ENCODE measurements around the gene LBH. TPM values are rescaled to one million over a fixed set of nuclear protein-coding genes. Genes with fewer than 3 reads are reported as not detected.

LBH gene
- total and polyA plus RNA-seq, 2 experiments from 2014 or later, result 17.5 to 30.3 TPM

GRCh38 chr2:30226144-30227032 lies 4.9 kb upstream of the LBH start:
- Histone ChIP-seq H4K20me1 (replicated peaks; ENCODE audit: insufficient read depth) (no peaks in the 10 kb centered on the region), H3K4me1 (ENCODE audit: insufficient read depth) (peaks cover 4% of the 10 kb centered on the region; the same call in 1 of the 2 replicates), H3K27ac (ENCODE audit: low read depth) (no peak overlapping the region), H3K9me2 (ENCODE audit: insufficient read depth) (no peaks in the 10 kb centered on the region), H3K27me3 (ENCODE audit: insufficient read depth) (peaks cover 21% of the 10 kb centered on the region), H3K4me2 (no peak overlapping the region), H3K79me2 (replicated peaks; ENCODE audit: insufficient read depth) (no peaks in the 10 kb centered on the region), H2AFZ (no peak overlapping the region), H3K4me3 (no peak overlapping the region), H3K36me3 (ENCODE audit: insufficient read depth) (no peaks in the 10 kb centered on the region), H3F3A (replicated peaks; ENCODE audit: low read depth) (no peaks in the 10 kb centered on the region)
- no peak overlapping the region for H3K4me3 Mint-ChIP-seq
- H3K36me3 Mint-ChIP-seq (ENCODE audit: low read depth), result no peaks in the 10 kb centered on the region
- H3K27ac Mint-ChIP-seq, result no peak overlapping the region
- peaks cover 18% of the 10 kb centered on the region for H3K27me3 Mint-ChIP-seq (ENCODE audit: insufficient read depth, low read depth, poor library complexity)
- DNase-seq (ENCODE audit: low spot score) (no peak), ATAC-seq (no peak)
- no peaks in the 10 kb centered on the region for H3K9me3 Mint-ChIP-seq
- H3K4me1 Mint-ChIP-seq, result peaks cover 18% of the 10 kb centered on the region
- TF ChIP-seq CREB1 (CRISPR knock-in tag; IDR thresholded peaks at IDR 0.05; ENCODE audit: low read depth) (no peak), ZNF114 (CRISPR knock-in tag; IDR thresholded peaks at IDR 0.05) (no peak), ZNF331 (CRISPR knock-in tag; IDR thresholded peaks at IDR 0.05; ENCODE audit: low read depth) (no peak), REST (IDR thresholded peaks at IDR 0.05; ENCODE audit: unreplicated experiment) (no peak), EZH2 (IDR thresholded peaks at IDR 0.05; ENCODE audit: low read depth, unreplicated experiment) (no peak), JUNB (IDR thresholded peaks at IDR 0.05; ENCODE audit: unreplicated experiment) (no peak), STAT1 (IDR thresholded peaks at IDR 0.05; ENCODE audit: unreplicated experiment) (no peak), NANOG (IDR thresholded peaks at IDR 0.05; ENCODE audit: borderline replicate concordance) (no peak), POLR2AphosphoS5 (IDR thresholded peaks at IDR 0.05; ENCODE audit: low read depth) (no peak), CTCF (conservative IDR thresholded peaks at IDR 0.05; ENCODE audit: low read depth in 2 of 2) (no peak), EZH2phosphoT487 (IDR thresholded peaks at IDR 0.05; ENCODE audit: unreplicated experiment) (no peak), ZNF462 (CRISPR knock-in tag; IDR thresholded peaks at IDR 0.05) (no peak)
- TF ChIP-seq, protein P1, sequence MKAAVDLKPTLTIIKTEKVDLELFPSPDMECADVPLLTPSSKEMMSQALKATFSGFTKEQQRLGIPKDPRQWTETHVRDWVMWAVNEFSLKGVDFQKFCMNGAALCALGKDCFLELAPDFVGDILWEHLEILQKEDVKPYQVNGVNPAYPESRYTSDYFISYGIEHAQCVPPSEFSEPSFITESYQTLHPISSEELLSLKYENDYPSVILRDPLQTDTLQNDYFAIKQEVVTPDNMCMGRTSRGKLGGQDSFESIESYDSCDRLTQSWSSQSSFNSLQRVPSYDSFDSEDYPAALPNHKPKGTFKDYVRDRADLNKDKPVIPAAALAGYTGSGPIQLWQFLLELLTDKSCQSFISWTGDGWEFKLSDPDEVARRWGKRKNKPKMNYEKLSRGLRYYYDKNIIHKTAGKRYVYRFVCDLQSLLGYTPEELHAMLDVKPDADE (IDR thresholded peaks at IDR 0.05), result no peak
